ENCODE data around the gene THSD4.

THSD4 gene

GRCh38 chr15:71293723-71294122 lies 178.5 kb downstream of the THSD4 start:
- Histone ChIP-seq H3K27me3 (ENCODE audit: insufficient read depth, poor library complexity, severe bottlenecking) (no peaks in the 10 kb centered on the region), H3K27ac (replicated peaks) (no peak overlapping the region), H3K4me3 (replicated peaks; ENCODE audit: insufficient read depth, low read length) (no peak overlapping the region)
- TF ChIP-seq POLR2AphosphoS5 (IDR thresholded peaks at IDR 0.05; ENCODE audit: low read depth): no peak
- TF ChIP-seq GABPA (IDR thresholded peaks at IDR 0.05; ENCODE audit: low read depth): no peak
- no peak for TF ChIP-seq CTCF (IDR thresholded peaks at IDR 0.05; ENCODE audit: insufficient read depth, low read length)
- no peak for TF ChIP-seq REST (IDR thresholded peaks at IDR 0.05; ENCODE audit: insufficient replicate concordance, low read depth)
- TF ChIP-seq SPI1 (IDR thresholded peaks at IDR 0.05; ENCODE audit: borderline replicate concordance, low read depth): no peak
- no peak for DNase-seq (ENCODE audit: low read depth in 1 of 2, low spot score in 1 of 2)

- no peaks in the 10 kb centered on the region for H3K27me3 ChIP-seq (ENCODE audit: insufficient read depth, poor library complexity, severe bottlenecking)
- no peak for DNase-seq (ENCODE audit: low read depth in 1 of 2, low spot score in 1 of 2)
- no peak overlapping the region for H3K4me3 ChIP-seq (replicated peaks; ENCODE audit: insufficient read depth, low read length)
- TF ChIP-seq POLR2AphosphoS5 (IDR thresholded peaks at IDR 0.05; ENCODE audit: low read depth): no peak
- TF ChIP-seq GABPA (IDR thresholded peaks at IDR 0.05; ENCODE audit: low read depth): no peak
- TF ChIP-seq CTCF (IDR thresholded peaks at IDR 0.05; ENCODE audit: insufficient read depth, low read length): no peak
- no peak for TF ChIP-seq REST (IDR thresholded peaks at IDR 0.05; ENCODE audit: insufficient replicate concordance, low read depth)
- no peak for TF ChIP-seq SPI1 (IDR thresholded peaks at IDR 0.05; ENCODE audit: borderline replicate concordance, low read depth)
- no peak overlapping the region for H3K27ac ChIP-seq (replicated peaks)
Observed at GRCh38 chr15:71294251-71294910, 179.1 kb downstream of the THSD4 start.

GRCh38 chr15:71294911-71295602 lies 179.8 kb downstream of the THSD4 start:
- no peak for DNase-seq (ENCODE audit: low read depth in 1 of 2, low spot score in 1 of 2)

More at GRCh38 chr15:71294911-71295602, 179.8 kb downstream of the THSD4 start:
- TF ChIP-seq GABPA (IDR thresholded peaks at IDR 0.05; ENCODE audit: low read depth): no peak
- no peak for TF ChIP-seq CTCF (IDR thresholded peaks at IDR 0.05; ENCODE audit: insufficient read depth, low read length)
- no peak for TF ChIP-seq SPI1 (IDR thresholded peaks at IDR 0.05; ENCODE audit: borderline replicate concordance, low read depth)
- TF ChIP-seq POLR2AphosphoS5 (IDR thresholded peaks at IDR 0.05; ENCODE audit: low read depth): no peak
- TF ChIP-seq REST (IDR thresholded peaks at IDR 0.05; ENCODE audit: insufficient replicate concordance, low read depth): no peak
- Histone ChIP-seq H3K27ac (replicated peaks) (no peak overlapping the region), H3K4me3 (replicated peaks; ENCODE audit: insufficient read depth, low read length) (no peak overlapping the region), H3K27me3 (ENCODE audit: insufficient read depth, poor library complexity, severe bottlenecking) (no peaks in the 10 kb centered on the region)

All from HL-60 (cell line).